Activated effector memory CD4-positive, alpha-beta T cell treated with Interleukin-2 at 50 U/mL for 16 hours (primary cell): ENCODE results near the gene EOGT.

Experiments used
- DNase-seq: peaks from one replicate; pipeline ENCODE4 v3.0.0-alpha.2; 2020

The EOGT gene

DNA sequence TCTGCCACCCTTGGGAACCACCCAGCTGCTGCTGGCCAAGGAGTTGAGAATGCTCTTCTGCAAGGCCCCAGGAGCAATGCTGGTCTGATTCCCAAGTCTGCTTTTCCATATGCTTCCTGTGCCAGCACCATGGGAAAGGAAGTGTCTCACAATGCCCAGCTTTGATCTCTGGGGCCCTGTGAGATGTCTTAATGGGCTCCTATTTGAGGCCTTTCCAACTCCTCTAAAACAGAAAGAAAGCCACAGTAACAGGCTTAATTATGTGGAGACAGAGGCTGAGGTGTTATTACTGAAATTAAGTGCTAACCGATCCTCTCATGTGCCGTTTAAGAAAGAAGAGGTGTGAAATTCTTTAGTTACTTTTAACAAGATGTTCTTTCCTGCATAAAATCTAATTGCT is 4.5 kb downstream of the EOGT start:
- no peak for DNase-seq

DNA sequence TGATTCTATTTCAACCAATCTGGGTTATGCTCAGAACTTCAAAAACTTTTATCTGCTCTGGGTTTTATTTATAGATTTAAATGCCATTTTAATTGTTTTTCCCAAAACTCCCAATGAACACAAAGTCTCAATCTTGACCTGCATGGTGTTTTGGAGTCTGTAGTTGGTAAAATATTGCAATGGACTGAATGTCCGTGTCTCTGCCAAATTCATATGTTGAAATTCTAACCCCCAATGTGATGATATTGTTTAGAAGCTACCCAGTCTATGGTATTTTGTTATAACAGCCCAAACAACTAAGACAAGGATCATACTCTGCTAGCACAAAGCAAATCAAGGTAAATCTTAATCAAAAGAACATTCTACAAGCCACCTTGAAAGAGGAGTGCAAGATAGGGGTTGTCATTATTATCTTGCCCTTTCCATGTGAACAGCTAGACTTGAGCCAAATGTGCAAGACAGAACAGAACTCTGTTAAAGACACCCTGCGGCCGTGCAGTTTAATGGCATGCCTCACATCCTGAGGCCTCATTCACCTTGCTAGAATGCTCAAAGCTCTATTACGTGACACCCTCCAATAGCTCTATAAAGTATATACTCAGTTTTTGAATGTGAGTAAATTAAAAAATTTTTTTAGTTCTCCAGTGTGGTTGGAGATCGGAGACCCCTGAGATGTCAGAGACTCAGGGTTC is 7.5 kb downstream of the EOGT start:
- no peak for DNase-seq

DNA sequence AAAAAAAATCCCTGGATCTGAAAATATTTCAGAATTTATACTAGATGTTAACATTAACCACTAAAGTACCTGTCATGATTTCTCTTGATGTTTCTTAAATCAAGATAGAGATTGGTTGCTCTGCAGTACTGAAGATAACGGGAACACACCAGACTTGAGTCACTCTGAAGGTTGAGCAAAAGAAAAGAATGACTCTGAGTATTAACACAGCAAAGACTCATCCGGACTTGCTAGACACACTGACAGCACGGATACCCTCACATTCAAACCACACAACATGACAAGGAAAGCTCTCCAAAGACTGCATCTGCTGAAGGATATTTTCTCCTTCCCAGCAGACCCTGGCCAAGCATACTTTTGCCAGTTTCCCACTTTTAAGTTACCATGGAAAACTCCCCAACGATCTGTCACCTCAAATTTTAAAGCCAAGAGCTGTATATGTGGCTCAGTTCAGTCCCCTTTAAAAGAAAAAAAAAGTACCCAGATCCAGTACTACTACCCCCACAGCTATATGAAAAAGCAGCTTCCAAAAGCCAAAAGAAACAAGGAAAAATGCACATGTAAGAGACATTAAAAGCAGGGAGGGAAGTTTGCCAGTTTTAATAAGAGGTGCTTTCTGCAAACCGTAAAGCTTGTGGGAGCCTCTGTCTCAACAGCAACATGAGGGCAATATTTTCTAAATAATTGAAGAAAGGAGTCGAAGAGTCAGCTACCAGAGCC is 8.3 kb downstream of the EOGT start:
- no peak for DNase-seq

DNA sequence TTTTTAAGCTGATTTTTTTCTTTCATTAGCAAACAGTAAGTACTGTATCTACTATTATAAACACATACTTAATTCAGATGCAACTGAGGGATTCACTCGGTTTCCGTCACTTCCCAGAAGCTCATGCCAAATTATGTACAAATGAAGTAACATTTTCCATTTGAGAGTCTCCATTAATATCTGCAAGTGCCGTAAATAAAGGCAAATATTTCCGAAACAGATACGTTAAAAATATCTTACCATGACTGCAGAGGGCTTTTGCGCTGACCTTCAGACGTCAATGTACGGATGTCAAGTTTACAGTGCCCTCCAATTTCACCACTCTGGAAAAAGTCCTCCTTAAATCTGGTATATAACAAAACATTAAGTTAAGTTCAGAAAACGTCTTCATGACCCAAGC is 9.3 kb downstream of the EOGT start:
- no peak for DNase-seq

DNA sequence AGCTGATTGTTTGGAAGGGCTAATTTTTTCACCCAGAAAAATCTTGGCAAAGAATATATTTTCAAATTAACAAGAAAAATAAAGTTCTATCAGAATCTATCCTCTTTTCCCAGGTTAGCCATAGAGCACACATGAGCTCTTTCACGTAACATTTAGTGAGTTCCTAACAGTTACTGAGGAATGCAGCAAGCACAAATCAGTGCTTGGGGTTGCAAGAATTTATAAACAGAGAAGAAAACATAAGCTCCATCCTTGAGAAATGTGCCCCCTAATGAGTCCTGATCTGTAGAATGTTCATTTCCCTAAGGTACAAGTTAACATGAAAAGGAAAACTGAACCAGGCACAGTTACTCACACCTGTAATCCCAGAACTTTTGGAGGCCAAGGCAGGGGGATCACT is 13.9 kb downstream of the EOGT start:
- DNase-seq = no peak

DNA sequence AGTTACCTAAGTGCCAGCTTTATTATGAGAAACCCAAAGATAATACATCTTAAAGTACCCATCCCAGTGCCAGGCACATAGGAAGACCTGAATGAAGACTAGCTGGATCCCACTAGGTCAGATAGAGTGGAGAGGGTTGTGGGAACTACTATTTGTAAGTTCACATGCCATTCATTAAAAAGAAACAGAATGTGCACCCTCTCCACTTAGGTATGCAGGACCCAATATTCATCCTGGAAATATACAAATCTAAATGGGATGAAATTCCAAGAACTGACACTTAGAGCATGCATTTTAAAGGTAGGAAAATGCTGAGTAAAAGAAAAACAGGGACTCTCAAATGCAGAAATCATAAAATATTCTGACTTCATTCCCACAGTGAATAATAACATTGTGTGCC is 14.3 kb downstream of the EOGT start:
- no peak for DNase-seq

DNA sequence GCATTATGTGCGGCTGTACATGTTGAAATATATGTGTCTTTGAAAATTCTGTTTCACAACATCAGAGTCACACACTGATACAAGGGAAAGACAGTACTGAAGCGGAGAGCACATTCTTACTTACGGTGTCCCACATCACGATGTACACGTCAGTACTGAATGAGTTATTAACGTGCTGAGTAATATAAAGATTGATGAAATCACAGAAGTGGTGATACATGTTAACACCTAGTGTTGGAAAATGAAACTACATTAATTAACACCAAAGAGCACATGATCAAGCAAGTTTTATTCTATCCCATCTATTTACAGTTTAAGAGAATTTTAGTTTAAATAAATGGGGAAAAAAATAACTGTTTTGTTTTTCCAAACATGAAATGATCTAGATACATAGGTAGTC is 15.6 kb downstream of the EOGT start:
- no peak for DNase-seq

DNA sequence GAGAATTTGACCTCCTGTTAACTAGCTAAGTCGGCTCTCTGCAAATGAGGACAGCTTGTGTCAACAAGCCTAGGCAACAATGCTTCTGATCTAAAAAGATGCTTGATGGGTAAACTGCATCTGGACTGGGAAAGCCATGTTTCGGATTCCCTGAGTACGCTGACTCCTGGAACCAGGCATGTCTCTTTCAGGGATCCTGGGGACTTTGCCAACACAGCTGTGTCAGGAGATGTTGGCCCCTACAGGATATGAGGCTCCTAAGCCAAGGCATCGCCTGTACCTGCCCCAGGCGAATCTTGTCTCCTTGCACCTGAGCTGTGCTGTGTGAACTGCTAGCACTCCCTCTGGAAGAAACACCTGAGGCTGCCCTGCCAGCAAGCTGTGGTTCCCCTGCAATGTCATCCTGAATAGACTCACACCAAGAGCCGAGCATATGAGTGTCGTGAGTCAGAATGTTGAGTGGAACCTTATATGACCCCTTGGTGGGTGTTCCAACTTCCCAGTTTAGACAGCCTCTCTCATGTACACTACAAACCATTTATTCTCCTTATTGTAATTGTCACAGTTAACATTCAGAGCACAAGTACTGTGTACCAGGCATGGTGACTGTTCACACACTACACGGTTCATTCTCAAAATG is 17.0 kb downstream of the EOGT start:
- no peak for DNase-seq

DNA sequence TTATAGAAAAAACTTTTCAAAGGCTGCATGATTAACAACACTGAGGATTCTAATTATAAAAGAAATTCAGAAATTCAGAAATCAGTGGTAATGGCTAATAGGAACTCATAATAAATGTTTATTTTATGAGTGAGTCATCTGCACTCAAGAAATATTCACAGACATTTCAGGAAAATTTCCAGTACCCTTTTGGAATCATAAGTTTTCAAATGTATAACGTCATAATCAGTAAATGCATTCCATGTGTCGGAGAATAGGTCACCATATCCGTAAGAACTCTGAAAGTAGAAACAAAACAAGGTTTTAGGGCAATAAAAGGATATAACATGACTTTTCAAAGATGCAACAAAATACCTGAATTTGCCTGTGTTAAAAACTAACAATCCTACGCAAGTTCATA is 24.7 kb downstream of the EOGT start:
- DNase-seq = no peak

DNA sequence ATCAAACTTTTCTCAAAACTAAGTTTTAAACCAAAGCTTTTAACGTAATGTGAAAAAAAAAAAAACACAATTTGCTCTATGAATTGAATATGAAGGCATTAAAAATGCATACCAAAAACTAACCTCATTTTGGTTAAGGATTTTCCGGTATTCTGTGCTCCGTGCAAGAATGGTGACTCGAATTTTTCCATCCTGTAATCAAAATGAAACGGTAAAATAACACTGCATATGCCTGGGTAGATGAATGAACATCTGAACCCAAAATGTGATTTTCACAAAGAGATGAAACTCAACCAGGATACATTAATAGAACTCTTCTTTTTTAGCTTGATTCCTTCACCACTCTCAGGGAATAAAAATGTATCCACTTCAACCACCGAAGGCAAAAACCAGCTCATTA is 26.2 kb downstream of the EOGT start:
- no peak for DNase-seq

DNA sequence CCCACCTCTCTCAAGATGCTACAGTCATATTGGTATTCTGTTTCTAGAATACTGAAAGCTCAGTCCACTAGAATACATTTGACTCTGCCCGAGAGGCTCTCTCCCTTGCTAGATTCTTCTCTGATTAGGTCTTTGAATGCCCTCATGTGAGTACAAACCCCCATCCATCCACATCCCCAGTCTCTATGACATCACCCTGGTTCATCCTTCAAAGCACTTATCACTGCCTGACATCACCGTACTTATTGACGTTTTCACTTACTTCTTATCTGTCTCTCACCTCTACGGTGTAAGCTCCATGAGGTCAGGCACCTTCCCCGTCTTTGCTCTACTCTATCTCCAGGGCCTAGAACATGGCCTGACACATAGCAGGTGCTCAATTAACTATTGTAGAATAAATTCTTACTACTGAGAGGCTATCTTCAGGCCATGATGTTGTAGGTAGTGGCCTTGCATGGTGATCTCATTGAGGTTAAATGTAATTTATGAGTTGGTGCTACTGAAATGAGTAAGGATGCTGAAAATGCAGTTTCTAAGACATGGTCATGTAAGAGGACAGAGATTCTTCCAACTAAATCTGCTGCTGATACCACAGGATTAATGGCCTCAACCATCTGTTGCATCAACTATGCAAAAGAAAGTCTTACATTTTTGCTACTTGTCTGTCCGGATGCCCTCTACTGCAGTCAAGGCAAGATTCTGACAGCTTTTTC is 26.8 kb downstream of the EOGT start:
- no peak for DNase-seq

DNA sequence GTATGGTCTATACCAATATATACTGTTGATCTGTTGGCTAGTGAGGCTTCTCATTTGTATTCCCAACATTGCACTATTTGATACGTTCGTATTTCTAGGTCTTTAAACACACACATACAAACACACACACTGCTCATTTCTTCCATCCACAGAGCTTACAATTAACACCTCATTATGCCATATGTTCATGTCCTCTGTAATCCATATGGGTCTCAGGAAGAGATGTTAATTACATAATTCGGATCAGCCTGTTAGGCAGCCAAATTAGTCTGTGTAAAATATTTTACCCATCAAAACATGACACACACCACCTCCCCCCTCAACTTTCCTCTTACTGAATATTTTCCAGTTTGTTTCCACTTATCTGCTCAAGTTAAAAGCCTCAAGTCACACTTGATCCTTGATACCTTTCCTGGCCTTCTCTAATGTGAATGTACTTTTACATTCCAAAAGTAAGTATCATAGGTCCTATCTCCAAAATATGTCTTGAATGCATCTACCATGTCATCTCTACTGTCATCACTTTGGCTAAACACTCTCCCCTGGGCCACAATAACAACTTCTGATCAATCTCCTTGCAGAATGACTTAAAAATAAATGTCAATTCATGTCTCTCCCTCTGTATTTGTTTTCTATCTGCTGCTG is 28.2 kb downstream of the EOGT start:
- no peak for DNase-seq

DNA sequence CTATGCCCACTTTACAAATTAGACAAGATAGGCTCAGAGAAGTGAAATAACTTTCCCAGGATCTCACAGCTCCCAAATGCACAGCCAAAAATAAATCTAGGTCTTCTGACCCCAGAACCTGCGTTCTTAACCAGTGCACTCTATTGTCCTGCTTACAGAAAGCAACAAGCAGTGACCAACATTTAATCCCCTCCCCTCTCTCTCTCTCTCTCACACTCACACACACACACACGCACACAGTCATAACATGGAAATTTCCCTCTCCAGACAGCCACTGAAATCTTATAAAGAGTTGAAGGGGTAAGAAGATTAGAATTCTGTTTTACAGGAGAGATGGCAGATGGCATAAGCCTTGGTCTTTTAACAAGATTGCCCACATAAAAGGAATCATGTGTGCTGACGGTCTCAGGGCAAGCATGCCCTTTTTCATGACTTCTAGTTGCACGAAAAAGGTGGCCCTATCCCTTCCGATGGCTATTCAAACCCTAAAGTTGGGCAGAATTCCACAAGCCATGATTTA is 29.4 kb downstream of the EOGT start:
- DNase-seq = no peak

DNA sequence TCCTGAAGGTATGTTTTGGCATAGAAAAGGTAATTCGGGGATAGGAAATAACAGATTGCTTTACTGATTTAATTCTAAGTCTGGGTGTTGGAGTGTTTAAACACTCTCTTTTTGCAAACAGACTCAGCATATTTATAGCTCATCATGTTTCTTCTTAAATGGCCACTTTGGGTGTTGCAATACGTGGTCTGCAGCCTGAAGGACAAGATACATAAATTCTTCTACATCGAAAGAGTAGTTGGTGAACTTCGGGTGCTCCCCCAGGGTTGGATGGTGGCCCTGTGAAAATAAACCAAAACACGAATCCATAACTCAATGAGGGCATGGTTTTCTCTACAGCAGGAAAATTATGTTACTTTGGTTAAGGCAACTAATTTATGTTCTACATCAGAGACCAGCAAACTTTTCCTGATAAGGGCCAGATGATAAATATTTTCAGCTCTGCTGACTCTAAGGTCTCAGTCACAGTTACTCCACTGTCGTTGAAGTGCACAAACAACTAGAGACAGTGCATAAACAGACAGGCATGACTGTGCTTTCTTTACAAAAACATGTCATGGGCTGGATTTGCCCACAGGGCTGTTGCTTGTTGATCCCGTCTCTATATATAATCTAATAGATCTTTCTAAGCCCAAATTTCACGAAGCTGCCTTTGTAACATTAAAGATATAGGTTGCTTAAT is 35.9 kb downstream of the EOGT start:
- no peak for DNase-seq

DNA sequence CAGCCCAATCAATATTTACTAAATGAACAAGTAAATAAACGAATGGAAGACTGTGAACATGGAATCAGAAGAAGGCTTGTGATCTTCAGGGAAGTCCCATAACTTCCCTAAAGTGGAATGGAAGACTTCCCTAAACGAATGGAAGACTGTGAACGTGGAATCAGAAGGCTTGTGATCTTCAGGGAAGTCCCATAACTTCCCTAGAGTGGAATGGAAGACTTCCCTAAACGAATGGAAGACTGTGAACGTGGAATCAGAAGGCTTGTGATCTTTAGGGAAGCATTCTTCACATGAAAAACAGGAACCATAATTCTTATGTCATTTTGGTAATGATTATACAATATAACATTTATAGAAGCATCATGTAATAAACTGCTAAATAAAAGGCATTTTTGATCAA is 38.8 kb downstream of the EOGT start:
- no peak for DNase-seq

DNA sequence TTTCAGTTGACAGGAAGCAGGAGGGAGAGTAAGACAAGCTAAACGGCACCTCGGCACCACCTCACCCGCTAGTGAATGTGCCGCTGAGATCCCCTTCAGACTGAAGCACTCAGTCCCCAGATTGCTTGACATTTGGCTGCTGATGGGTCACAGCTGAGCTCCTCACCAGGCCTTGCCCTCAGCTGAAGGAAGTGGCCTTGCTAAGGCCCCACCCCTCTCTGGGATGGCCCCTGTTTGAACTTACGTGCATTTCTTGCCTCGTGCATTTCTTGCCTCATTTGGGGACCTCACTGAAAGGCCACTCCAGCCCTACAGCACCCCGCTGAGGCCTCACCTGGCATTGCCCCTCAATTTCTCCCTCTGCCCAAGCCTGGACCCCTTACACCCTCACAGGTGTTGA is 39.8 kb downstream of the EOGT start:
- DNase-seq = no peak

DNA sequence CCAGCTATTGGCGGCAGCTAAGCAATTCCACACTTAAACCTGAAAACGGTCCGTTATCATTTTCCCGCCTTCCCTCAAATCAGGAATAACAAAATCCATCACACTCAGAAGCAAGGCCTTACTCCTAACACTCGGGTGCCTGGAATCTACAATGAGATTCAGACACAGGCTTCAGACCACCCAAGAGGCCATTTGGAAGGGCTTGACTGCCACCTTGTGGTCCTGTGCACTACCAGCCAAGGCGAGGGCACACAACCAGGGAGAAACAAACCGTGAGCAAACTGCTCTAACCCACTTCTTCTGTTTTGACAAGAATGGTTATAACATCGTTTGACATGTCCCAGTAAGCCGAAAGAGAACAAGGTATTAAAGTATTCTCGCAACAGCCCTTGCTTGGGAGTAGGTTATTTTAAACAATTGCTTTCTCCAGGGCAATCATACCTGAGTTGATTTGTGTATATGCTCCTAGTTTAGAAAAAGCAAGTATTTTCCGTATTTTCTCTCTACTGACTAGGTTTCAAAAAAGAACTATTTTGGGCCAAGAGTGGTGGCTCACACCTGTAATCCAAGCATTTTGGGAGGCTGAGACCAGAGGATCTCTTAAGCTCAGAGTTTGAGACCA is 41.0 kb downstream of the EOGT start:
- DNase-seq = no peak

DNA sequence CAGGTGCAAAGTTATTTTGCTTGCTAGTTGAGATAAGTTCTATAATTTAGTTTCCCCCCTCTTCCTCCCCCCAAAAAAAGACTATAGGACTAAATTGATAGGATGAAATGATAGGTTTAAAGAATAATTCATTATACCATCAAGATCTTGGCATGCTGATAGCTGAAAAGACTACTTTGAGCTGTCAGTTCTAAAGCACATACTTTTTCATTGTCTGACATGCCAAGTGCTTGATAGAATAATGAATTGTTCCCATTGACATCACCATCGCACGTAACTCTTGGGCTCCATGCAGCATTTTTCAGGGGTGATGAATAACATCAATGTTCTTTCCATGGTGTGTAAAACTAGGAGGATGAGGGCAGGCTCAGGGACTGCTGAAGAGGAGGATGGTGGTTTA is 48.8 kb downstream of the EOGT start:
- no peak for DNase-seq

DNA sequence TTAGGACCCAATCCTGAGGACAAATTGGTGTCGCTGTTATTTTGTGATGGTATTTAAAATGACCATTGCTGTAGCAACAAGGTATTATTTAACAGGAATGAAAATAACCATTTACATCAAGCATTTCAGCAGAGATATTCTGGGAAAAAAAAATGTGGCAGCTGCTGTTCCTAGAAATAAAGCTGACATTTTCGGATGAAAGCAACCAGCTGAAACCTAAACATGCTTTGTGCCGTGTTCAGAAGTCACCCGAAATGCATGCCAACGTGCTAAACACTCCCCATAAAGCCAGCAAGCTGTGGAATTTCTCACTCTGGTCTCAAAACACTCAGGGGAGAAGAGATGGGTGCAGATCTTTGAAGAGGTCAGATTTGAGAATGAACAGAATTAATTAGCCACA is 49.6 kb downstream of the EOGT start:
- no peak for DNase-seq

DNA sequence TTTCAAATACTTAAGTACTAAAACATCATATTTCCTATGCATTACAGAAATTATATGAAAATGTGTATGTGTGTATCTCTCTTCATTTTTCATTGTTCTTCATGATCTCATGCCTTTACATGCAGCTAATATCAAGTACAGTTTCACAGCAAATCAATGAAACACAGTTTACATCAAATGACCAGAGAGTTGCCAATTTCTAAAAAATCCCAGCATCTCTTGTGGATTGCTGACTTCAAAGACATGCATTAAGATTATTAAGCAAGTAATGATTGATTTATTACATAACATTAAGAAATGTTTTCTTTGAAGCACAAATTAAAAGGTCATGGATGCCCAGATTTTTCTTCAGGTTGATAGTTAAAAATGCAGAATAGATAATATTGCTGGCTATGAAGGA is 50.1 kb downstream of the EOGT start:
- DNase-seq = no peak

DNA sequence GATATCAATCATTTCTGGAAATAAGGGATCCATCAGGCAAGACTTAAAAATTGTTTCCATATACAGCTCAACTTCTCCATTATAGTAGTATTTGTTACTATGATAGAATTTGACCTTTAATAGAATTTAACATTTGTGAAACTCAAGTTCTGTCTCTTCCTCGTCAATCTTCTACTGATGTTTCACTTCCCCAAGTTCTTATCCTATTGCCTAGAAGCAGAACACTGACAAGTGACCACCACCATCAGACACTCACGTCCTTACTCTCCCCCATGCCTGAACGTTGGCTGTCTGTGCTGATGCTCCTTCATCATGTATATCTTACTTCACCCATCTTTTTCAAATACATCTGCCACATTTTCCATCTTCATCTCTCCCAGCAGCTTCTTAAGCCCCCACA is 54.6 kb downstream of the EOGT start:
- DNase-seq = no peak

DNA sequence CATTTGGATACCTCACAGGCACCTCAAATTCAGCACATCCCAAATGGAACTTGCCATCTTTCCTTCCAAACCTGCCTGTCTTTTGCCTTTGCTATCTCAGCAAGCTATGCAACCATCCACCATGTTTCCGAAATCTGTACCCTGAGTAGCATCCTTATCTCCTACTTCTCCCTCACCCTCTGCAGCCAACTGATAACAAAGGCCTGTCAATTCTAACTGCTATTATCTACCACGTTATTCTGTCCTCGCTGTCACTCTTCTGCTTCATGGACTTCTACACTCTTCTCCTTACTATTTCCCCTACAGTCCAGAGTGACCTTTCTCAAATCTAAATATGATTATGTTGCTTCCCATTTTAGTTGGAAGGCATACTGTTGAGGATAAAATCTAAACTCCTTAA is 55.6 kb downstream of the EOGT start:
- no peak for DNase-seq
